Skeletal muscle satellite cell (primary cell): ENCODE results near the gene PCDHB5.
"Not testable (repeated sequence)": the region's sequence is repeated elsewhere in the genome, so short reads cannot be mapped to it uniquely, and the experiment has no call there.

Experiments used
- H3K27me3 ChIP-seq: 2 replicates; pipeline ENCODE4 v1.7.0; 2013; ENCODE audit warnings: low read length; ENCODE audit not compliant: control insufficient read depth, insufficient read depth
- H3K36me3 ChIP-seq: 2 replicates; pipeline ENCODE4 v1.7.0; 2013; ENCODE audit warnings: mild to moderate bottlenecking, control low read depth, low read length; ENCODE audit not compliant: insufficient read depth
- H3K4me1 ChIP-seq: 2 replicates; pipeline ENCODE4 v1.7.0; 2013; ENCODE audit warnings: low read length; ENCODE audit not compliant: control insufficient read depth, insufficient read depth
- H3K4me2 ChIP-seq: 2 replicates; pipeline ENCODE4 v1.7.0; 2013; ENCODE audit warnings: mild to moderate bottlenecking, low read length
- H3K4me3 ChIP-seq: 2 replicates; pipeline ENCODE4 v1.7.0; 2013; ENCODE audit warnings: low read length
- H3K9ac ChIP-seq: 2 replicates; pipeline ENCODE4 v1.7.0; 2013; ENCODE audit warnings: mild to moderate bottlenecking, low read depth, low read length, moderate library complexity
- H3K9me3 ChIP-seq: replicated peaks from 2 replicates; pipeline ENCODE4 v1.7.0; 2013; ENCODE audit warnings: mild to moderate bottlenecking, control low read depth, low read length

PCDHB5 gene

GRCh38 chr5:141184117-141184855, 49.3 kb downstream of the PCDHB5 start:
- not testable (repeated sequence) for H3K9me3 ChIP-seq, H3K27me3 ChIP-seq, H3K9ac ChIP-seq, H3K4me2 ChIP-seq, H3K36me3 ChIP-seq, H3K4me3 ChIP-seq, H3K4me1 ChIP-seq

DNA sequence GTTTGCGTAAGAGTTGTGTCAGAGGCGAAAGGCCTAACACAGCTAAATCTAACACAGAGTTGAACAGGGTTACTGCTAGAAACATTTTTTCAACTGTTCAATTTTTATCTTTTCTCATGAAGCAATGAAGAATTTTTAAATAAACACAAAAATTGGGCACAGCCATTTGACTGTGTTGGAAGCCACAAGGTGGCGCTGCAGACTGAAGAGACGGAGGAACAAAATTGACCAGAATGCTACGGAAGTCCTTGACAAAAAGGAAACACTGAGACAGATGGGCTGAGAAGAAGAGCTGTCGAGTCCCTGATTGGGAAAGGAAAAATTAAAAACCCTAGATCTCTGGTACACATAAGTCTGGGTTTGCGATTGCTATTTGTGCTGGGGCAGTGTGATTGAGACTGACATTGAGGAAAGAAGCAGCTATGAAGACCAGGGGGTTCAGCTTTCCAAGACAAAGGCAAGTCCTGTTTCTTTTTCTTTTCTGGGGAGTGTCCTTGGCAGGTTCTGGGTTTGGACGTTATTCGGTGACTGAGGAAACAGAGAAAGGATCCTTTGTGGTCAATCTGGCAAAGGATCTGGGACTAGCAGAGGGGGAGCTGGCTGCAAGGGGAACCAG, 52.0 kb downstream of the PCDHB5 start, which contains the start of gene PCDHB9:
Gene PCDHB9, plus strand, starts transcription at position 265 of the 616 bp plus-strand sequence. Its CDS starts 158 bp downstream, at position 423.
- Histone ChIP-seq H3K36me3 (no peaks in the 10 kb centered on the region), H3K4me2 (peak within 1 kb of the TSS; percentile 52), H3K27me3 (no peaks in the 10 kb centered on the region), H3K4me1 (no peaks in the 10 kb centered on the region), H3K4me3 (peak within 1 kb of the TSS; percentile 55), H3K9ac (no peak within 1 kb of the TSS), H3K9me3 (no peaks in the 10 kb centered on the region)
